Neural progenitor cell (in vitro differentiated cells): Measurements from ENCODE around the gene POU3F3.

Experiments used
- EZH2phosphoT487 ChIP-seq: fragments of 200-600 bp; sonication (generic); IDR thresholded peaks from 2 replicates; pipeline ENCODE4 v1.6.1; 2017; ENCODE audit warnings: antibody characterized with exemption
- TF ChIP-seq, protein P1 (sequence below): fragments of 200-600 bp; sonication (generic); IDR thresholded peaks from 2 replicates; pipeline ENCODE4 v1.5.1; 2017; ENCODE audit warnings: antibody characterized with exemption, mild to moderate bottlenecking

DNA sequence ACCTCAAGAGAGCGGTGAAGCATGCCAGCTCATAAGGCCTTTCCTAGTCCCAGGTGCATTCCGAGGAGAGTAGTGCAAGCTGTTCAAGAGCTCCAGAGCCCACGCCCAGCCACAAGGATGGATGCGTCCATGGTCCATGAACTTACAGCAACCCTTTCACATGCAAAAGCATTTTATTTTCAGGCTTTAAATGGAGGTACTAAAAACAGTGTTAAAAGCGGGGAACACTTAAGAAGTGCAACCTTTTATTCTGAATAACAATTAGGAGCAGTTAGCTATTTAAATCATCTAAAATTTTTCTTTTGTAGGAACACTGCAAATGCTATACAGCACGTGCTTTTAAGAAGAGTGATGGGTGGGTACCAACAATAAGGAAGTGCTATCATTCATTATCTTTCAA lies 33.8 kb downstream of the POU3F3 start:
- TF ChIP-seq, protein P1, sequence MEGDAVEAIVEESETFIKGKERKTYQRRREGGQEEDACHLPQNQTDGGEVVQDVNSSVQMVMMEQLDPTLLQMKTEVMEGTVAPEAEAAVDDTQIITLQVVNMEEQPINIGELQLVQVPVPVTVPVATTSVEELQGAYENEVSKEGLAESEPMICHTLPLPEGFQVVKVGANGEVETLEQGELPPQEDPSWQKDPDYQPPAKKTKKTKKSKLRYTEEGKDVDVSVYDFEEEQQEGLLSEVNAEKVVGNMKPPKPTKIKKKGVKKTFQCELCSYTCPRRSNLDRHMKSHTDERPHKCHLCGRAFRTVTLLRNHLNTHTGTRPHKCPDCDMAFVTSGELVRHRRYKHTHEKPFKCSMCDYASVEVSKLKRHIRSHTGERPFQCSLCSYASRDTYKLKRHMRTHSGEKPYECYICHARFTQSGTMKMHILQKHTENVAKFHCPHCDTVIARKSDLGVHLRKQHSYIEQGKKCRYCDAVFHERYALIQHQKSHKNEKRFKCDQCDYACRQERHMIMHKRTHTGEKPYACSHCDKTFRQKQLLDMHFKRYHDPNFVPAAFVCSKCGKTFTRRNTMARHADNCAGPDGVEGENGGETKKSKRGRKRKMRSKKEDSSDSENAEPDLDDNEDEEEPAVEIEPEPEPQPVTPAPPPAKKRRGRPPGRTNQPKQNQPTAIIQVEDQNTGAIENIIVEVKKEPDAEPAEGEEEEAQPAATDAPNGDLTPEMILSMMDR, result no peak
- TF ChIP-seq EZH2phosphoT487, result no peak
